ENCODE results near the gene COQ8A. TPM values are rescaled to one million over a fixed set of nuclear protein-coding genes. Genes with fewer than 3 reads are reported as not detected.
A peak's percentile ranks its signal among the peaks of the same experiment; 100 is the strongest.

The COQ8A gene
- polyA plus RNA-seq = 10 to 100 TPM; 26.9 to 44.3 (median 34.7) TPM

- Mint-ChIP-seq H3K27me3 (ENCODE audit: low read depth in 3 of 3) (peaks cover 8 to 27% (median 19%) of the 10 kb centered on the region in 3 donors), H3K27ac (peak within 1 kb of the TSS; percentile 92 to 97 (median 96)), H3K9me3 (peaks cover 0 to 6% (median 2%) of the 10 kb centered on the region in 6 donors), H3K36me3 (peaks cover 4 to 6% (median 4%) of the 10 kb centered on the region in 3 donors), H3K4me1 (peaks cover 40 to 54% of the 10 kb centered on the region in 2 donors), H3K4me3 (peak within 1 kb of the TSS; percentile 84 to 93 (median 92))
- DNase-seq = peak; percentile 99
Observed at GRCh38 chr1:226940029-226940805, at the start of gene COQ8A. TSS of gene COQ8A (plus strand) at chr1:226940294. CDS start at chr1:226961386, 21,092 bp downstream.

- Mint-ChIP-seq H3K36me3 (peaks cover 0 to 15% (median 10%) of the 10 kb centered on the region in 3 donors), H3K9me3 (no peaks in the 10 kb centered on the region), H3K4me1 (peaks cover 4 to 8% of the 10 kb centered on the region in 2 donors), H3K27ac (no peak overlapping the region), H3K4me3 (no peak overlapping the region), H3K27me3 (ENCODE audit: low read depth in 3 of 3) (no peaks in the 10 kb centered on the region)
- no peak for DNase-seq
Observed at GRCh38 chr1:226890331-226891108, 49.6 kb upstream of the COQ8A start.

GRCh38 chr1:226891346-226891745, 48.7 kb upstream of the COQ8A start:
- Mint-ChIP-seq H3K9me3 (no peaks in the 10 kb centered on the region), H3K27me3 (ENCODE audit: low read depth in 3 of 3) (no peaks in the 10 kb centered on the region)

GRCh38 chr1:226891846-226892523, 48.1 kb upstream of the COQ8A start:
- Mint-ChIP-seq H3K36me3 (peaks cover 3 to 20% (median 13%) of the 10 kb centered on the region in 3 donors), H3K27me3 (ENCODE audit: low read depth in 3 of 3) (no peaks in the 10 kb centered on the region)

More at GRCh38 chr1:226891346-226891745, 48.7 kb upstream of the COQ8A start:
- Mint-ChIP-seq H3K4me3 (no peak overlapping the region), H3K4me1 (peaks cover 0 to under 1% of the 10 kb centered on the region in 2 donors), H3K36me3 (peaks cover 0 to 17% (median 10%) of the 10 kb centered on the region in 3 donors), H3K27ac (no peak overlapping the region)
- DNase-seq = no peak

GRCh38 chr1:226892524-226892875, 47.6 kb upstream of the COQ8A start:
- Mint-ChIP-seq H3K4me1 (no peaks in the 10 kb centered on the region), H3K36me3 (peaks cover 7 to 26% (median 17%) of the 10 kb centered on the region in 3 donors), H3K4me3 (no peak overlapping the region), H3K27me3 (ENCODE audit: low read depth in 3 of 3) (no peaks in the 10 kb centered on the region), H3K9me3 (no peaks in the 10 kb centered on the region), H3K27ac (no peak overlapping the region)
- no peak for DNase-seq

More at GRCh38 chr1:226891846-226892523, 48.1 kb upstream of the COQ8A start:
- Mint-ChIP-seq H3K27ac (no peak overlapping the region), H3K9me3 (no peaks in the 10 kb centered on the region), H3K4me3 (no peak overlapping the region), H3K4me1 (no peaks in the 10 kb centered on the region)
- no peak for DNase-seq

- peak overlapping the region in 1 of 6 donors; percentile 46 for H3K27ac Mint-ChIP-seq
- no peaks in the 10 kb centered on the region for H3K9me3 Mint-ChIP-seq
- no peak for DNase-seq
- H3K4me3 Mint-ChIP-seq = no peak overlapping the region
- peaks cover 10 to 34% (median 23%) of the 10 kb centered on the region in 3 donors for H3K36me3 Mint-ChIP-seq
- no peaks in the 10 kb centered on the region for H3K27me3 Mint-ChIP-seq (ENCODE audit: low read depth in 3 of 3)
- H3K4me1 Mint-ChIP-seq = no peaks in the 10 kb centered on the region
Observed at GRCh38 chr1:226893936-226894335, 46.2 kb upstream of the COQ8A start.

GRCh38 chr1:226894826-226895225, 45.3 kb upstream of the COQ8A start:
- Mint-ChIP-seq H3K27me3 (ENCODE audit: low read depth in 3 of 3) (no peaks in the 10 kb centered on the region), H3K36me3 (peaks cover 19 to 40% (median 29%) of the 10 kb centered on the region in 3 donors), H3K9me3 (no peaks in the 10 kb centered on the region), H3K4me3 (no peak overlapping the region), H3K27ac (no peak overlapping the region), H3K4me1 (no peaks in the 10 kb centered on the region)
- DNase-seq = no peak

- H3K27ac Mint-ChIP-seq = no peak overlapping the region
- no peak for DNase-seq
- H3K4me3 Mint-ChIP-seq = no peak overlapping the region
- no peaks in the 10 kb centered on the region for H3K9me3 Mint-ChIP-seq
- no peaks in the 10 kb centered on the region for H3K27me3 Mint-ChIP-seq (ENCODE audit: low read depth in 3 of 3)
- peaks cover 20 to 42% (median 34%) of the 10 kb centered on the region in 3 donors for H3K36me3 Mint-ChIP-seq
- no peaks in the 10 kb centered on the region for H3K4me1 Mint-ChIP-seq
Observed at GRCh38 chr1:226895644-226896043, 44.5 kb upstream of the COQ8A start.

- DNase-seq = no peak
- no peak overlapping the region for H3K4me3 Mint-ChIP-seq
- no peaks in the 10 kb centered on the region for H3K27me3 Mint-ChIP-seq (ENCODE audit: low read depth in 3 of 3)
- H3K4me1 Mint-ChIP-seq = no peaks in the 10 kb centered on the region
- no peaks in the 10 kb centered on the region for H3K9me3 Mint-ChIP-seq
- peaks cover 20 to 42% (median 36%) of the 10 kb centered on the region in 3 donors for H3K36me3 Mint-ChIP-seq
- no peak overlapping the region for H3K27ac Mint-ChIP-seq
Observed at GRCh38 chr1:226898246-226898645, 41.8 kb upstream of the COQ8A start.

GRCh38 chr1:226901421-226901820, 38.7 kb upstream of the COQ8A start:
- Mint-ChIP-seq H3K36me3 (peaks cover 25 to 35% (median 30%) of the 10 kb centered on the region in 3 donors), H3K4me3 (no peak overlapping the region), H3K27ac (no peak overlapping the region), H3K27me3 (ENCODE audit: low read depth in 3 of 3) (peaks cover 0 to 2% (median 0%) of the 10 kb centered on the region in 3 donors), H3K9me3 (no peaks in the 10 kb centered on the region), H3K4me1 (no peaks in the 10 kb centered on the region)
- no peak for DNase-seq

GRCh38 chr1:226902601-226903000, 37.5 kb upstream of the COQ8A start:
- Mint-ChIP-seq H3K27ac (no peak overlapping the region), H3K9me3 (no peaks in the 10 kb centered on the region), H3K36me3 (peaks cover 17 to 32% (median 24%) of the 10 kb centered on the region in 3 donors), H3K4me1 (no peaks in the 10 kb centered on the region), H3K4me3 (no peak overlapping the region), H3K27me3 (ENCODE audit: low read depth in 3 of 3) (peaks cover 0 to 2% (median 0%) of the 10 kb centered on the region in 3 donors)
- DNase-seq = no peak

GRCh38 chr1:226903819-226904716, 36.0 kb upstream of the COQ8A start:
- Mint-ChIP-seq H3K27me3 (ENCODE audit: low read depth in 3 of 3) (peaks cover 0 to 2% (median 0%) of the 10 kb centered on the region in 3 donors), H3K27ac (no peak overlapping the region), H3K4me1 (no peaks in the 10 kb centered on the region), H3K9me3 (no peaks in the 10 kb centered on the region), H3K36me3 (peaks cover 14 to 30% (median 16%) of the 10 kb centered on the region in 3 donors), H3K4me3 (no peak overlapping the region)
- no peak for DNase-seq

GRCh38 chr1:226904772-226905171, 35.3 kb upstream of the COQ8A start:
- H3K27me3 Mint-ChIP-seq (ENCODE audit: low read depth in 3 of 3) = peaks cover 0 to 2% (median 0%) of the 10 kb centered on the region in 3 donors
- peaks cover 7 to 26% (median 12%) of the 10 kb centered on the region in 3 donors for H3K36me3 Mint-ChIP-seq
- no peak for DNase-seq
- no peaks in the 10 kb centered on the region for H3K4me1 Mint-ChIP-seq
- H3K9me3 Mint-ChIP-seq = no peaks in the 10 kb centered on the region
- no peak overlapping the region for H3K4me3 Mint-ChIP-seq
- no peak overlapping the region for H3K27ac Mint-ChIP-seq
